Glutamatergic neuron (in vitro differentiated cells): Measurements from ENCODE around the gene GRIP1. TPM values are rescaled to one million over a fixed set of nuclear protein-coding genes. Genes with fewer than 3 reads are reported as not detected.

ENCODE experiments used
- DNase-seq: peaks from one replicate; pipeline ENCODE4 v3.0.0; 2022
- H3K27ac Mint-ChIP-seq: one replicate; pipeline ENCODE4 v1.8.0; 2020; ENCODE audit warnings: mild to moderate bottlenecking, mixed read lengths, inconsistent platforms; ENCODE audit not compliant: unreplicated experiment
- H3K27me3 Mint-ChIP-seq: one replicate; pipeline ENCODE4 v1.8.0; 2020; ENCODE audit warnings: mild to moderate bottlenecking, moderate library complexity, mixed read lengths, inconsistent platforms; ENCODE audit not compliant: unreplicated experiment
- H3K36me3 Mint-ChIP-seq: one replicate; pipeline ENCODE4 v1.8.0; 2020; ENCODE audit warnings: mild to moderate bottlenecking, mixed read lengths, inconsistent platforms; ENCODE audit not compliant: unreplicated experiment
- H3K4me1 Mint-ChIP-seq: one replicate; pipeline ENCODE4 v1.8.0; 2020; ENCODE audit warnings: mild to moderate bottlenecking, low read depth, mixed read lengths, inconsistent platforms; ENCODE audit not compliant: unreplicated experiment
- H3K4me3 Mint-ChIP-seq: one replicate; pipeline ENCODE4 v1.8.0; 2020; ENCODE audit warnings: mild to moderate bottlenecking, mixed read lengths, inconsistent platforms; ENCODE audit not compliant: unreplicated experiment
- H3K9me3 Mint-ChIP-seq: one replicate; pipeline ENCODE4 v1.8.0; 2020; ENCODE audit warnings: mild to moderate bottlenecking, moderate library complexity, mixed read lengths, inconsistent platforms; ENCODE audit not compliant: unreplicated experiment
- total RNA-seq: library from RNA; stranded (reverse); fragmentation: NEBNext Ultra II Directional; extraction: Animal tissue kit (Norgen Biotek cat#: 25700); gene quantifications from one replicate; pipeline ENCODE4 v1.2.1, GENCODE V29; 2021; ENCODE audit not compliant: unreplicated experiment
- TF ChIP-seq, protein P1 (sequence below): fragments of 200-600 bp; sonication (generic); IDR thresholded peaks from one replicate; pipeline ENCODE4 v1.5.0; 2021; ENCODE audit not compliant: partially characterized antibody, unreplicated experiment

Gene GRIP1
- total RNA-seq, 1 donor from 2014 or later = 67.1 TPM

DNA sequence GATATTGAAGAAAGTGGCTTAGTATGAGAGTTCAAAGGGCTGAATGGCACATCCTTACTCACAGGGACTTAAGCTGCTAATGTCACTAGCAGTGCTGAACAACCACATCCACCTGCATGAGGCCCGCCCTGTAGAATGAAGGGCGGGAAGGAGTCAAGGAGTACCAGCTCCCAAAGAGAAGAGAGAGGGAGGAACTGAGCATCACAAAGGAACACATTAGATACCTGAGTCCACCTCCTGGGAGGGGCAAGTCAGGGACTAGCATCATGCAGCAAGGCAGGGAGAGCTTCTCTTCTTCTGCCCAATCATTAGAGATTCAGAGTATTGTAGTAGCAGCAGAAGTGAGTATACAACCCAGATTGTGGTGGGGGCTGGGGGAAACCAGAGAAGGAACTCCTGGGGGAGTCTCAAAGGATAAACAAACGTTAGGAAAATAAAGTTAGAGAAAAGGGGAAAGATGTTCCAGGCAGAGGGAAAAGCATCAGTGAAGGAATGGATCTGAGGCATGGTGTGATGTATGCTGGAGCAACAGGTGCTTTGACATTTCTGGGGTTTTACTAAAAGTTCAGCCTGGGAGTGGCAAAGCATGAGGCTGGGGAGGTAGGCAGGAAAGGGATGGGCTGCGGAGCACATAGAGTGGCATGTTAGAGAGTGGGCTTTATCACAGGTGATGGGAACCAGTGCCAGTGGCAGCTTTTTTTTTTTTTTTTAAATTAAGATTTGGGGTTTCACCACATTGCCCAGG lies 21.0 kb upstream of the GRIP1 start:
- Mint-ChIP-seq H3K4me1 (no peaks in the 10 kb centered on the region), H3K9me3 (peaks cover 2% of the 10 kb centered on the region), H3K36me3 (peaks cover 8% of the 10 kb centered on the region), H3K27me3 (peaks cover 5% of the 10 kb centered on the region), H3K27ac (no peak overlapping the region), H3K4me3 (no peak overlapping the region)
- no peak for DNase-seq
- TF ChIP-seq, protein P1, sequence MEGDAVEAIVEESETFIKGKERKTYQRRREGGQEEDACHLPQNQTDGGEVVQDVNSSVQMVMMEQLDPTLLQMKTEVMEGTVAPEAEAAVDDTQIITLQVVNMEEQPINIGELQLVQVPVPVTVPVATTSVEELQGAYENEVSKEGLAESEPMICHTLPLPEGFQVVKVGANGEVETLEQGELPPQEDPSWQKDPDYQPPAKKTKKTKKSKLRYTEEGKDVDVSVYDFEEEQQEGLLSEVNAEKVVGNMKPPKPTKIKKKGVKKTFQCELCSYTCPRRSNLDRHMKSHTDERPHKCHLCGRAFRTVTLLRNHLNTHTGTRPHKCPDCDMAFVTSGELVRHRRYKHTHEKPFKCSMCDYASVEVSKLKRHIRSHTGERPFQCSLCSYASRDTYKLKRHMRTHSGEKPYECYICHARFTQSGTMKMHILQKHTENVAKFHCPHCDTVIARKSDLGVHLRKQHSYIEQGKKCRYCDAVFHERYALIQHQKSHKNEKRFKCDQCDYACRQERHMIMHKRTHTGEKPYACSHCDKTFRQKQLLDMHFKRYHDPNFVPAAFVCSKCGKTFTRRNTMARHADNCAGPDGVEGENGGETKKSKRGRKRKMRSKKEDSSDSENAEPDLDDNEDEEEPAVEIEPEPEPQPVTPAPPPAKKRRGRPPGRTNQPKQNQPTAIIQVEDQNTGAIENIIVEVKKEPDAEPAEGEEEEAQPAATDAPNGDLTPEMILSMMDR = no peak

DNA sequence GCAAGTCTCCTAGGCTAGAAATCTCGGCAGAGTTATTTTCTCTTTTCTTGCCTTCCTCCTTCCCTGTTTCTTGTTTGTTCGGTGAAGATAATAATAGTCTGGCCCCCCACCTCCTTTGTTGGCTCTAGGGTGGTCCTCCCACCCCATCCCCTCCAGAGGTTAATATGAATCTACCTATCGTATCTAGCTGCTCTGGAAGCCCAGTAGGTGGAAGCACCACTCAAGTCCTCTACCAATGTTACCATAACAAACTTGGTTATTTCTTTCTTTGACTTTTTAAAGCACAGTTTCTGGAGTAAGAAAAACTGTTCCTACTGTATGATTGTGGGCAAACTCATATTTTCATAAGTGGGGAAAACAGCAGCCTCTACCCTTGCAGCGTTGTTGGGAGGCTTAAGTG lies 19.7 kb upstream of the GRIP1 start:
- H3K9me3 Mint-ChIP-seq = peaks cover 2% of the 10 kb centered on the region
- H3K4me1 Mint-ChIP-seq = no peaks in the 10 kb centered on the region
- H3K36me3 Mint-ChIP-seq = peaks cover 8% of the 10 kb centered on the region
- no peak overlapping the region for H3K27ac Mint-ChIP-seq
- H3K4me3 Mint-ChIP-seq = no peak overlapping the region
- H3K27me3 Mint-ChIP-seq = peaks cover 5% of the 10 kb centered on the region
- TF ChIP-seq, protein P1 = no peak
- no peak for DNase-seq

DNA sequence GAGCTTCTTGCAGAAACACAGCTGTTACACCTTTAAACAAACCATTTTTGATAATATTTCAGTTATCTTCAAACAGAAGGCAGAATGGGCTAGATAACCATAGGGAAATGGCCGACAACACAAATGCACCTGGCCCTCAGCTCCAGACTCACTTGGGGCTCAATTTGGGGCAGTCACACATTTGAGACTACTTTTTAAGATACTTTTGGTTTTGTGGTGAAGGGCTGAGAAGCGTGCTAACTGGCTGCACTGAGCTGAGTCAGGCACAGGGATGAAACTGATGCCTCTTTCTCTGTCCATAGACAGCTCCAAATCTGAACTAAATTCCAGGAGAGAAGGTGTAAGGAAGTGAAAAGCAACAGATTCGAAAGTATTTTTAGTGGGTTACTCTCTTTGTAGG lies 18.5 kb upstream of the GRIP1 start:
- Mint-ChIP-seq H3K4me3 (no peak overlapping the region), H3K36me3 (peaks cover 8% of the 10 kb centered on the region), H3K9me3 (peaks cover 2% of the 10 kb centered on the region), H3K27ac (no peak overlapping the region), H3K4me1 (no peaks in the 10 kb centered on the region), H3K27me3 (peaks cover 5% of the 10 kb centered on the region)
- DNase-seq = no peak
- TF ChIP-seq, protein P1 = no peak

DNA sequence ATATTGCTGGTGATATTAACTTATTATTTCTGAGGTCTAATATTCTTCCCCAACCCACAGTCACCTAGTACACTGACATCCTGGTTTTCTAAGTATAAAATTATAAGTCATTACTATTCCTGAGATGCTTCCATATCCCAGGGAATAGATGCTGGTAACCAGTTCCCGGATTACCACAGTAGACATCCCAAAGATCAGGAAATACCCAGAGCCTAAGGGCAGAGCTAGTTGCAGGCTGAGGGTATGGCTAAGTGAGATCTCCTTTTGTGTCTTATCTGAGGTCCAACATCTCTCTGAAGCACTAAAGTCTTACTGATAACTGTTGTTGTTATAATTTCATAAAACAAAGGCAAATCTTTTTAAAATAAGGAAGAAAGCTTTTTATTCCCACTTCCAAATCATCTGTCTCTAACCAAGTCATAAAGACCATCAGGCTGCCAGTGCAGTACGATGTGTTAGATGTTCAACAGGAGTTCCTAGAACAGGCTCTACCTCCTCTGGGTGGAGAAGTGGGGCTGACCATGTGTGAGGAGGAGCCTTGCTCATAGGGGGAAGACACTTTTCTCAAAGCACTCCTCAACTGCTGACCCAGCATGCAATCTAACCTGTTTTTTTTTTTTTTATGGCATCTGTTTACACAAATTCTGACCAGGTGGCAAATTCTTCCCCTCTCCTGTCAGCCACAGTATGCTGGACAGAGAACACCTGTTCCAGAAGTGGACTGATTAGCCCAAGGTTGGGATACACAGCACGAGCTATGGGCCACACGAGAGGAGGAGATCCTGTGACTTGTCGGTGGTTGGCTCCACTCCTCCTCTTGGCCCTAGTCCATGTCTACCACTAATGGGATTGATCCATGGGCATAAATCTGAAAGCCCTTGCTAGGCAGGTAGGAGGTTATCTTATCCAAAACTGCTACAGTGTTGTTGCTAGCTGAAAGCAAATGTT lies 16.1 kb upstream of the GRIP1 start:
- peaks cover 8% of the 10 kb centered on the region for H3K36me3 Mint-ChIP-seq
- DNase-seq = no peak
- H3K9me3 Mint-ChIP-seq = peaks cover 2% of the 10 kb centered on the region
- H3K4me1 Mint-ChIP-seq = no peaks in the 10 kb centered on the region
- no peak overlapping the region for H3K27ac Mint-ChIP-seq
- H3K4me3 Mint-ChIP-seq = no peak overlapping the region
- peaks cover 5% of the 10 kb centered on the region for H3K27me3 Mint-ChIP-seq
- TF ChIP-seq, protein P1 = no peak
